Measurements from ENCODE around the gene TRIM37. TPM values are rescaled to one million over a fixed set of nuclear protein-coding genes. Genes with fewer than 3 reads are reported as not detected.

Gene TRIM37
- total and polyA plus RNA-seq, 2 of the 8 experiments (the other 6 are each of a cell fraction or from before 2014, with no cell fraction given), result 38.2 to 57.0 TPM

GRCh38 chr17:59154721-59155438, 48.2 kb upstream of the TRIM37 start, which contains the start of gene SKA2 (continued):
- no peak for TF ChIP-seq CTCF (IDR thresholded peaks at IDR 0.05; ENCODE audit: control extremely low read depth in 1 of 3, insufficient read depth in 1 of 3, low read depth in 1 of 3, low read length in 3 of 3)
- peak; percentile 45 for TF ChIP-seq MAX (IDR thresholded peaks at IDR 0.05)
- no peak for TF ChIP-seq RNF2 (IDR thresholded peaks at IDR 0.05; ENCODE audit: borderline replicate concordance, low read depth, low read length, missing control alignments, poor library complexity, severe bottlenecking)
- TF ChIP-seq POLR2A (IDR thresholded peaks at IDR 0.05; ENCODE audit: control extremely low read depth in 1 of 2, low read depth in 2 of 2, low read length in 2 of 2), result peak; percentile 81 to 88
- TF ChIP-seq CREB1 (IDR thresholded peaks at IDR 0.05), result no peak; the same call in none of the 2 replicates
- no peak for TF ChIP-seq KDM4A (IDR thresholded peaks at IDR 0.05; ENCODE audit: low read depth, low read length, severe bottlenecking)
- TF ChIP-seq HDAC6 (IDR thresholded peaks at IDR 0.05; ENCODE audit: low read depth, low read length), result no peak
- peak; percentile 20; the same call in 1 of the 2 replicates for TF ChIP-seq JUND (IDR thresholded peaks at IDR 0.05; ENCODE audit: low read length)
- TF ChIP-seq YY1 (IDR thresholded peaks at IDR 0.05; ENCODE audit: low read depth, low read length), result peak; percentile 95
- TF ChIP-seq EZH2 (IDR thresholded peaks at IDR 0.05; ENCODE audit: low read depth, low read length, severe bottlenecking), result no peak
- TF ChIP-seq POLR2AphosphoS5 (IDR thresholded peaks at IDR 0.05; ENCODE audit: low read depth, low read length), result peak; percentile 64
- no peak for TF ChIP-seq RBBP5 (IDR thresholded peaks at IDR 0.05; ENCODE audit: borderline replicate concordance, low read depth, low read length)
- TF ChIP-seq RAD21 (IDR thresholded peaks at IDR 0.05 in 1 of 2, conservative IDR thresholded peaks at IDR 0.05 in 1 of 2; ENCODE audit: low read depth in 2 of 2, low read length in 2 of 2), result no peak
- TF ChIP-seq FOSL1 (IDR thresholded peaks at IDR 0.05; ENCODE audit: insufficient read depth, low read depth, low read length), result no peak
- TF ChIP-seq RFX5 (IDR thresholded peaks at IDR 0.05; ENCODE audit: borderline replicate concordance, low read depth, low read length), result no peak; the same call in 1 of the 2 replicates
- TF ChIP-seq SAP30 (IDR thresholded peaks at IDR 0.05; ENCODE audit: insufficient read depth, insufficient replicate concordance, low read length), result peak; percentile 65
- no peak for TF ChIP-seq SRF (IDR thresholded peaks at IDR 0.05; ENCODE audit: low read depth, low read length)
- TF ChIP-seq ZNF274 (IDR thresholded peaks at IDR 0.05; ENCODE audit: borderline replicate concordance, extremely low read depth, low read length), result no peak
- peak; percentile 92; the same call in 1 of the 2 replicates for TF ChIP-seq SP4 (IDR thresholded peaks at IDR 0.05; ENCODE audit: low read length)
- no peak for TF ChIP-seq SUZ12 (IDR thresholded peaks at IDR 0.05; ENCODE audit: low read length)
- no peak for TF ChIP-seq EGR1 (IDR thresholded peaks at IDR 0.05; ENCODE audit: borderline replicate concordance, low read depth, low read length)

Data from H1 (cell line).